HFFc6 (cell line): Measurements from ENCODE around the gene ROM1. TPM values are rescaled to one million over a fixed set of nuclear protein-coding genes. Genes with fewer than 3 reads are reported as not detected.

Source experiments
- DNase-seq: peaks from one replicate; pipeline ENCODE4 v3.0.0-alpha.2; 2018
- H3K27ac Mint-ChIP-seq: 2 replicates; pipeline ENCODE4 v1.8.0; 2020; ENCODE audit warnings: mild to moderate bottlenecking, mixed read lengths
- H3K27me3 Mint-ChIP-seq: 2 replicates; pipeline ENCODE4 v1.8.0; 2021; ENCODE audit warnings: mild to moderate bottlenecking, moderate library complexity, mixed read lengths; ENCODE audit not compliant: insufficient read depth
- H3K36me3 Mint-ChIP-seq: 2 replicates; pipeline ENCODE4 v1.8.0; 2021; ENCODE audit warnings: low read depth, mixed read lengths
- H3K4me1 Mint-ChIP-seq: 2 replicates; pipeline ENCODE4 v1.8.0; 2020; ENCODE audit warnings: low read depth, mixed read lengths
- H3K4me3 Mint-ChIP-seq: 2 replicates; pipeline ENCODE4 v1.8.0; 2020; ENCODE audit warnings: mild to moderate bottlenecking, moderate library complexity, mixed read lengths
- H3K9me3 Mint-ChIP-seq: 2 replicates; pipeline ENCODE4 v1.8.0; 2020; ENCODE audit warnings: mild to moderate bottlenecking, mixed read lengths
- total RNA-seq, 6 experiments: library from RNA; stranded (reverse); fragmentation: NEBNext Ultra II Directional; extraction: Animal tissue kit (Norgen Biotek cat#: 25700); gene quantifications; 2 replicates in 1 of 6; 3 replicates in 5 of 6; pipeline ENCODE4 v1.2.3, GENCODE V29; 2021
- TF ChIP-seq, protein P1 (sequence below): fragments of 200-600 bp; sonication (generic); IDR thresholded peaks from 2 replicates; pipeline ENCODE4 v1.5.0; 2021; ENCODE audit warnings: antibody characterized with exemption, mild to moderate bottlenecking

ROM1 gene
- total RNA-seq, 6 experiments from 2014 or later = 2.3 to 4.8 (median 3.2) TPM

DNA sequence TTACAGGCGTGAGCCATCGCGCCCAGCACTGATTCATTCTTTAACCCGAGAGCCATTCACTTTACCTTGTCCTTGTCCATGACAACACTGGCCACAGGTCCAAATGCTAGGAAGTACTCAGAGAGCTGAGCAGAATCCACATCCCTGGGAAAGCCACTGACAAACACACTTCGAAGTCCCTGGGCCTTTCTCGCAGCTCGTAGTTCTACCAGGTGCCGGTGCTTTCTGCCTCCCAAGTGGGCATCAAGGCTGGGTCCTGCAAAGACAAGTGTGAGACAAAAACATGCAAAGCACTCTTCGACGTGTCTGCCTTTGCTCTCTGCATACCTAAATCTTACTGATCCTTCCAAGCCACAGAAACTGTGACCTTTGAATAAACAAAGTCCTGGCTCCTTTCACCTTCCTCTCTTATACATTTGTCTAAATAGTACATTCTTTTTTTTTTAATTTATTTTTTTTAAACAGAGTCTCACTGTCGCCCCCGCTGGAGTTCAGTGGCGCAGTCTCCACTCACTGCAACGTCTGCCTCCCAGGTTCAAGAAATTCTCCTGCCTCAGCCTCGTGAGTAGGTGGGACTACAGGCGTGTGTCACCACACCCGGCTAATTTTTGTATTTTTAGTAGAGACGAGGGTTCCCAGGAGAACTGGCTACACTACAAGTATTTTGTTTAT is 24.0 kb upstream of the ROM1 start:
- Mint-ChIP-seq H3K4me3 (peak overlapping the region; percentile 43; the same call in 1 of the 2 replicates), H3K9me3 (no peaks in the 10 kb centered on the region), H3K4me1 (peaks cover 42% of the 10 kb centered on the region), H3K27me3 (peaks cover 8% of the 10 kb centered on the region), H3K27ac (no peak overlapping the region), H3K36me3 (peaks cover 12% of the 10 kb centered on the region; the same call in 1 of the 2 replicates)
- TF ChIP-seq, protein P1, sequence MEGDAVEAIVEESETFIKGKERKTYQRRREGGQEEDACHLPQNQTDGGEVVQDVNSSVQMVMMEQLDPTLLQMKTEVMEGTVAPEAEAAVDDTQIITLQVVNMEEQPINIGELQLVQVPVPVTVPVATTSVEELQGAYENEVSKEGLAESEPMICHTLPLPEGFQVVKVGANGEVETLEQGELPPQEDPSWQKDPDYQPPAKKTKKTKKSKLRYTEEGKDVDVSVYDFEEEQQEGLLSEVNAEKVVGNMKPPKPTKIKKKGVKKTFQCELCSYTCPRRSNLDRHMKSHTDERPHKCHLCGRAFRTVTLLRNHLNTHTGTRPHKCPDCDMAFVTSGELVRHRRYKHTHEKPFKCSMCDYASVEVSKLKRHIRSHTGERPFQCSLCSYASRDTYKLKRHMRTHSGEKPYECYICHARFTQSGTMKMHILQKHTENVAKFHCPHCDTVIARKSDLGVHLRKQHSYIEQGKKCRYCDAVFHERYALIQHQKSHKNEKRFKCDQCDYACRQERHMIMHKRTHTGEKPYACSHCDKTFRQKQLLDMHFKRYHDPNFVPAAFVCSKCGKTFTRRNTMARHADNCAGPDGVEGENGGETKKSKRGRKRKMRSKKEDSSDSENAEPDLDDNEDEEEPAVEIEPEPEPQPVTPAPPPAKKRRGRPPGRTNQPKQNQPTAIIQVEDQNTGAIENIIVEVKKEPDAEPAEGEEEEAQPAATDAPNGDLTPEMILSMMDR = peak; percentile 68
- peak; percentile 30 for DNase-seq

DNA sequence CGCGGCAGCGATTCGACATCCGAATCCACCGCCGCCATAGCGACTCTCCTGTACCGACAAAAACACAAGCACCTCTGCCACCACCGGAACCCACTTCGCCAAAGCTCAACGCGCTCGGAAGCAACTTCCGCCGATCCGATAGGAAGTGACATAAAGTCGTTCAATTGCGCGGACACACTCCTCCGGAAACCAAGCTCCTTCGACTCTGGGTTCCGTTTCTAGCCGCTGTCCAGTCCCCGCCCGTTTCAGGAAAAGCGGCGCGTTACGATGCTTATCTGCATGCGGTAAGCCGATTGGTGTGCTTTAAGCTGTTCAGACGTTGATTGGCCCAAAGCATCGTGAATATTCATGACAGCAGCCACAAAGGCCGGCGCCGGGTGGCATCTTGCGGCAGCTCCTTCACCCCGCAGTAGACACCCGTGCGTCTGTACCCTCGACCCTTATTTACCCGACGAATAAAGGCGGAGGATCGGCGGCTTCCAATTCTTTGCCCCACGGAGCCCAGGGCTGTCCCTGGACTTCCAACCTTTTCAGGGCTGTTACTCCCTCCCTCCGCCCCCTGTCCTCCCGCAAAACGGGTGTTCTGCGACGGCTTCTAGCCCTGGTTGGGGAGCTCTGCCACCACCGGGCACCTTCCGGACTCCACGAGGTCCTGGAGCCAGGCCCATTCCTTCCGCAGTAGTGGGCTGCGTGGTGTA is 21.5 kb upstream of the ROM1 start, which contains the start of gene TUT1:
Gene TUT1, minus strand, starts transcription at position 76 of the 698 bp plus-strand sequence. Its CDS starts 38 bp downstream, at position 38.
- Mint-ChIP-seq H3K27me3 (peaks cover 8% of the 10 kb centered on the region), H3K4me3 (peak within 1 kb of the TSS; percentile 98), H3K27ac (peak within 1 kb of the TSS; percentile 94), H3K36me3 (peaks cover 28% of the 10 kb centered on the region), H3K4me1 (peaks cover 42% of the 10 kb centered on the region), H3K9me3 (no peaks in the 10 kb centered on the region)
- TF ChIP-seq, protein P1 = peak; percentile 23; the same call in 1 of the 2 replicates
- DNase-seq = peak; percentile 99

DNA sequence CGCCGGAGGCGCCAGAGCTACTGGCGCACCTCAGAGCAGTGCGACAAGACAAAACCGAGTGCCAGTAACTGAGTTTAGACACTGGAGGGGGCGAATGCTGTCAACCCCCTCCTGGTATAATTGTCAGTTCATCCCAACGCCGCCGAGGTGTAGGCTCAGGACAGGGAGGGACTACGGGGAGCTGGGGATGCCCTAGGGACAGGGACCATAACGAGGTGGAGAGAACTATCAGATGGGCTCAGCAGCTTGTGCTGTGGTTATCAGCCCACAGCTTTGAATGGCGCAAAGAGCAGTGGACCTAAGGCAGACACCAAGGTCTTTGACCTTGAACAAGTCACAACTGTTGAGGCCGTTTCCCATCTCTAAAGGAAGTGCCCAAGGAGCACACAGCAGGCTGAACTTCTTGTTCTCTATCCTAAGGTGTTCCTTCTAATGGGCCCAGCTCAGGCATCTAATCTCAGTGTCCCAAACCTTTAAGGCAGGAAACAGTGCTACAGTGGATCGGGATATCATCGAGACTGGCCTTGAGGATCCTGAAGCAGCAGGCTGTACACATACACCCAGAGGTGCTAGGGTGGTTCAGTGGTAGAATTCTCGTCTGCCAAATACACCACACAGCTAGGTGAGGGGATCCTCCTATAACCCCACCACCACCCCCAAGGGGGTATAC is 20.8 kb upstream of the ROM1 start:
- Mint-ChIP-seq H3K36me3 (peaks cover 32% of the 10 kb centered on the region), H3K27ac (peak overlapping the region; percentile 94), H3K27me3 (peaks cover 11% of the 10 kb centered on the region), H3K4me1 (peaks cover 42% of the 10 kb centered on the region), H3K4me3 (peak overlapping the region; percentile 98), H3K9me3 (no peaks in the 10 kb centered on the region)
- TF ChIP-seq, protein P1 = peak; percentile 6; the same call in 1 of the 2 replicates
- no peak for DNase-seq

DNA sequence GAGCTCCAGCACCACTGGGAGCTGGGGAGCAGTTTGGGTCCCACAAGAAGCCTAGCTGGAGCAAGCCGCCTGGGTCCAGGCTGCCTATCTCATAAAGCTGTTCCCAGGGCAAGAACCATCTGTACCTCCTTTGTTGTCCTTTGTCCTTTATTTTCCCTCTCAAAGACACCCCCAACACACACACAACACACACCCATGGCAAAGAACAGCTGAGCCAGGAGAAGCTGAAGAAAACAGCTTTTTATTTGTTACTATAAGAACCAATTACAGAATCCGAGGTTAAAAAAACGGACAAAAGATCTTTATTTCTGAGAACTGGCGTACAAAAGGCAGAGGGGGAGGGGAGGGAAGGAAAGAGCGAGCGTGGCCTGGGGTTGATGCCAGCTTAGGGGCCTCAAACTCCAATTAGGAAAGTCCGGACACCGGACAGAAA is 20.1 kb upstream of the ROM1 start:
- Mint-ChIP-seq H3K27ac (0 out of 2 replicates have a peak overlapping the region, but pooled peaks have one; percentile 18), H3K36me3 (peaks cover 37% of the 10 kb centered on the region), H3K4me3 (peak overlapping the region; percentile 98; the same call in 1 of the 2 replicates)

More for the DNA sequence above, 20.1 kb upstream of the ROM1 start:
- no peaks in the 10 kb centered on the region for H3K9me3 Mint-ChIP-seq
- no peak for DNase-seq
- TF ChIP-seq, protein P1 = no peak
- H3K4me1 Mint-ChIP-seq = peaks cover 42% of the 10 kb centered on the region
- H3K27me3 Mint-ChIP-seq = peaks cover 13% of the 10 kb centered on the region
